ENCODE measurements around the gene JAKMIP2.
"Not testable (repeated sequence)": the region's sequence is repeated elsewhere in the genome, so short reads cannot be mapped to it uniquely, and the experiment has no call there.

The JAKMIP2 gene

DNA sequence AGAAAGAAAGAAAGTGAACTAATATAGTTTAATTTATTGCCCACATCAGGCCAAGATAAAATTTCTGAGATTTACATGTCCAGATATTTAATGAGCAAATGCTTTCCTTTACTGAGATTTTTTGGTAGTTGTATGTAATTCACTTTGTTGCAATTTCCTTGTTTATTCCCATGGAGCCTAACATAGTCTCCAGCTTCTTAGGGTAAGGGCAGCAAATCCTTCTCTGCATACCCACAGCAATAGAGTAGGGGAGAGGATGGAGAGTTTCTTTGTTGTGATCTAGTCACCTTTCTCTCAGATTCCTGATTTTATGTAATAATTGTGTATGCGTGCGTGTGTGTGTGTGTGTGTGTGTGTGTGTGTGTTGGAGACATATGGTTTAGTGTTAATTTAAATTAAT lies 221.1 kb downstream of the JAKMIP2 start:
- DNase-seq (ENCODE audit: low read depth in 4 of 4, low spot score in 1 of 4) = no peak

DNA sequence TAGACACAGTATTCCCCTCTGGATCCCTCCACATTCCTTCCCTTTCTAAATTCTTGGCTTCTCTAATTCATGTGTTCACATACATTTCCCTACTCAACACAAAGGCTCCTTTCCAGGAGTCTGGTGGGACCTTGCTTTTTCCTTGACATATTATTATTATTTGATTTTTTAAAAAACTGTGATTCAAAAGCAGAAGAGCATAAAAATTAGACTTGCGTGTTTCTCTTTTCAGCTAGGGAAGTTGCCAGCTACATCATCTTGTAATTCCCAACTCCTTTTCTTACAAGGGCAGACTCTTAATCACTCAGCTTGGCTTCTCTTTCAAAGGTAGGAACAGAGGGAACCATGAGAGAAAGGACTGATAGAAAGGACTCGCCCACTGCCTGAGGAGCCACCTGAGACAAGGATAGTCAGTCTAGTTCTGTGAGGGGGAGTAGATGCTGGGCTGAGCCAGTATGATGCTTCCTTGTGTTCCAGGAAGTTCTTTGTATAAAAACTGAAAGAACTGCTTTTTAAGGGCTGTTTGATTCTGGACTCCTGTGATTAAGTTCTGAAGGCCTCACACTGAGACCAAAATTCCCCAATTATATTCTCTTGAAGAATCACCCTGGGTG lies 221.7 kb downstream of the JAKMIP2 start:
- DNase-seq (ENCODE audit: low read depth in 4 of 4, low spot score in 1 of 4) = no peak

DNA sequence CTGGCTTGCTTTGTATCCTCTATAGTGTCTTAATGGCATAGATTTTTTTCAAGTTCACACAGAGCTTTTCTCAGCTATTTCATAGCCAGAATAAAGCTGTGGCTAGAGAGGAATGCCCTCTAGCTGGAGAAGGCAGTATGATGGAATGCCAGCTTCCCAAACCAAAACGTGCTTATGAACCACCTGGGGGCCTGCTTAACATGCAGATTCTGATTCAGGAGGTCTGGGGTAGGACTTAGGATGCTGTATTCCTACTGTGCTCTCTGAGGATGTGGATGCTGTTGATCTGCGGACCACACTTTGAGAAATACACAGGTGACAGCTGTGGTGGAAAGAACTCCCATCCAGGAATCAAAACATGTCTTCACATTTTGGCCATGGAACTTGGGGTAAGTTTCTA lies 222.8 kb downstream of the JAKMIP2 start:
- no peak for DNase-seq (ENCODE audit: low read depth in 4 of 4, low spot score in 1 of 4)

DNA sequence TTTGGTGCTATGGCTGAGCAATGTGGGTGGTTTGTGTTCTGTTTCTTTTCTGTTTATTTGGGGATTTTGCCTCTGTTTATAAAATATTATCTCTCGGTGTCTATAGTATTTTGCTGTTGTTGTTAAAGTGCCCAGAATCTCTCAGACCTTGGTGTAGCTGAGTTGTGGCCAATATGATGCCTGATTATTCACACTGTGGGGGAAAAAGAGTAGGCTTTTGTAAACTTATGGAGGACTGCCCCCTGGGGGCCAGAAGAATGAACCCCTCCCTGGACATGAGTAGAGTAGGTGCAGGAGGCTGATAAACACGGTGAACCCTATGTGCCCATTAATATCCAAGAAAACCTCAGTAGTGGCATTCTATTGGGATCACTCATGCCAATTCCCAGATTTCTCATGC lies 223.7 kb downstream of the JAKMIP2 start:
- DNase-seq (ENCODE audit: low read depth in 4 of 4, low spot score in 1 of 4) = no peak

DNA sequence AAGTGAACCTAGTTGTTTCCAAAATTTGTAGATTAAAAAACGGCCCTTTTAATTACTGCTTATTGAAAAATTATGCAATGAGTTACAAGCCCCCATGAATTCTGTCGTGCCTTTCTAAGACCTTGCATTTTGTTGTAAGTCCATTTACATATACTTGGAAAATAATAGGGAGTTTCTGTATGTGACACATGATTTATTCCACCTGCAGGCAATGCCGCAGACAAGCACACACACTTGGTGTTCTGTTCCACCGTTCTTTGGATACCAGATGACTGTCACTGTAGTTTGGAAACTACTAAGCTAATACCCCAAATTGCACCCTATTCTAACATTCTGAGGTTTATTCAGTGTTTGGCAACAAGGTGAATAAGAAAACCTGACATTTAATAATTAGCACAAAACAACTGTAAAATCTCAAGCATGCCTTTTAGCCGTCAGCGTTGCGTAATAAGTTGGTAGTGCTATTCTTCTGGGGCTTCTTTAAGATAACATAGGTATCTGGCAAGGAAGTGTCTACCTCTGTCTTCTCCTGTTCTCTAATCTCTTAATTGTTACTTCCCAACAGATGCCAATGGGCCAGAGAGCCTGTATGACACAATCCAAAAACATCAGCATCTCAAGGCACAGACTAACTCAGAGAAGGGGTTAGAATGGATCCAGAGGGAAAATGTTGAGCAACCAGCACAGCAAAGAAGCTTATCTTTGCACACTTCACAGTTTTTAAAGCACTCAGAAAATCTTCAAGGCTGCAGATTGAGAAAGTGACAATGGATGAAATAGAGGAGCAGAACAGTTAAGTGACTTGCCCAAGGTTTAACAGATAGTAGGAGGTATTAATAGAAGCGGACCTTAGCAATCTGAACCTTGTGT lies 224.4 kb downstream of the JAKMIP2 start:
- DNase-seq (ENCODE audit: low read depth in 4 of 4, low spot score in 1 of 4) = no peak

DNA sequence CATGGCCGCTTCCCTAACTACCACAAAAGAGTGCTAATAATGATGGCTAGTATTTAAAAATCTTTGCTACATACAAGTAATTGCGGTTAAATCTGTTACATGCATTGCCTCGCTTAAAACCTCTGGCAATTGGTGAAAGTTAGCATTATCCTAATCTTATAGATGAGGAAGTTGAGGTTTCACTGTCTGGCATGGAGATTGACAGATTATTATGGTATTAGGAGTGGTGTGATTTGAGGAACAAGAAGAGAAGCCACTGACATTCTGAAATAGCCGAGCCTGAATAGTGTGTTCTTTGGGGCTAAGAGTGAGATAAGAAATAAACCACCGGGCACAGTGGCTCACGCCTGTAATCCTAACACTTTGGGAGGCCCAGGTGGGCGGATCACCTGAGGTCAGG lies 227.4 kb downstream of the JAKMIP2 start:
- no peak for DNase-seq (ENCODE audit: low read depth in 4 of 4, low spot score in 1 of 4)

DNA sequence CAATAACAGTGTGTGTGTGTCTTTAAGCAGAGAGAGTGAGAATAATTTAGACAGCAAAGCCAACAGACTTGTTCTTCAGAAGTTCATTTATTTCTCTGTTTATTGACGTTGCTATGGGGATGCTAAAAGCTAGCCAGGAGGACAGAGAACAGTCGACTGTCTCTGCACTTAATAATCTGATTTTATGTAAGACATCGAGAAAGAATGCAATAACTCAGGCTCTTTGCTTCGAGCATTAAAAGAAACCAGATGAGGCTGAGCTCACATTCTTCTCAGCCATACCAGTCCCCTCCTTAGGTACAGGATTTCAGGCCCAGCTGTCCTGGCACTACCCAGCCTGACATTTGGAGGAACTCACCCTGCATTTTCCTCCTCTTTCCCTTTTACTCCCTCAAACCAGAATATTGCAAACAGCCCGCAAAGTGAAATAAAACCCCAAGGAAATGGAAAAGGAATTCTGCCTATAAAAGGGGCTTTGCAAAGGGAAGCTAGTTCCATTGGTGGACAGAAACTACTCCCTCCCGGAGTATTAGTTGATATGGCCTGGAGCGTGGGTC lies 228.2 kb downstream of the JAKMIP2 start:
- DNase-seq (ENCODE audit: low read depth in 4 of 4, low spot score in 1 of 4) = no peak

DNA sequence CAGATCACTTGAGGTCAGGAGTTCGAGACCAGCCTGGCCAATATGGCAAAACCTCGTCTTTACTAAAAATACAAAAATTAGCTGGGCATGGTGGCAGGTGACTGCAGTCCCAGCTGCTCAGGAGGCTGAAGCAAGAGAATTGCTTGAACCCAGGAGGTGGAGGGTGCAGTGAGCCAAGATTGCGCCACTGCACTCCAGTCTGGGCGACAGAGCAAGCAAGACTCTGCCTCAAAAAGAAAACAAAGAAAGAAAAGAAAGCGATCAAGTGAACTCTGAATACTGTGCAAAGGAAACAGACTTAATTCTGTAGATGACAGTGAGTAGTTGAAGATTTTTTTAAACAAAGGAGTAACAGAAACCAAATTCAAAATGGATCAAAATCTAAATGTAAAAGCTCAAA lies 228.7 kb downstream of the JAKMIP2 start:
- DNase-seq (ENCODE audit: low read depth in 4 of 4, low spot score in 1 of 4) = not testable (repeated sequence)

DNA sequence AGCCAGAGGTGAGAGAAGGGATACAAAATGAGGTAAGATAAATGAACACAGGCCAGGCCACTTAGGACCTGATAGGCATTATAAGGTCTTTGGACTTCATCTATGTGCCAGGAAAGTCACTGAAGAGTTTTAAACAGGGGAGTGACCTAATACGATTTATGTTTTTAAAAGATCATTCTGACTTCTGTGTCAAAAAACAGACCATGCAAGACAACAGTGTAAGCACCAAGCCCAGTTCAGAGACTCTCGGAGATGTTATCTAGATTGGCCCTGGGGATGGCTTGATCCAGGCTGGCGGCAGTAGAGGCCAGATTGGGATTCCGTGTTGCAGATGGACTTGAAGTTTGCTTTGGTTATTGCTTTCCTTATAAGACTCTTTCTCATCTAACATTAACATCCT lies 229.6 kb downstream of the JAKMIP2 start:
- no peak for DNase-seq (ENCODE audit: low read depth in 4 of 4, low spot score in 1 of 4)

DNA sequence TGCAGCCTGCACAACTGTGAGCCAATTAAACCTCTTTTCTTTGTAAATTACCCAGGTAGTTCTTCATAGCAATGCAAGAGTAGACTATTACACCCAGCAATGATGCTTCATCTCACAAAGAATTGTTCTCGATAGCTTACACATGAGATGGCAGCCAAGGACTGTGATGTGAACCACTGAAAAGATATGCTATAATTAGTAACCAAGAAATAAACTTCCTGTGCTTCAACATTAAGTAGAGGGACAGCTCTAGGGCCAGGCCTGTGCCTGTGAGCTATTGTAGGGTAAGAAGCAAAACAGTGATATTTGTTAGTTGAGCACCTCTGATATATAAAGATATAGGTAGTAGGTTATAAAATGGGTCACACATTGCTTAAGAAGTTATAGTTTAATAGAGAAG lies 230.9 kb downstream of the JAKMIP2 start:
- no peak for DNase-seq (ENCODE audit: low read depth in 4 of 4, low spot score in 1 of 4)

DNA sequence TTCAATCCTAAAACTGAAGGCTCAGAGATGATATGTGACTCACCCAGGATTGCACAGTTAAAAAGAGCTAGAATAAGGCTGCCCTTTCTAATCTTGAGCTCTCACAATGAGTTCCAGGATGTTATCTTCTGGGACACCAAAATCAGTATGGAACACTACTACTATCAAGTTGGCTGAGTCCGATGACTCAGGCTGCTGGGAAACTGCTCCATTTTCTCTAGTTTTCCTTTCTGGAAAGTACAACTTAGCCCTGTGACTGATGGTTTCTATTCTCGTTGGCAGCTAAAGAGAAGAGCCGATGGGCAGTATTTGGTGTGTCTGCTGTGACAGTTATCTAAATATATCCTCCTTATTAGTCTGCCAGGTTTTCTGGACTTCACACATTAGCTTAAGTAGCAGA lies 234.8 kb downstream of the JAKMIP2 start:
- DNase-seq (ENCODE audit: low read depth in 4 of 4, low spot score in 1 of 4) = no peak

DNA sequence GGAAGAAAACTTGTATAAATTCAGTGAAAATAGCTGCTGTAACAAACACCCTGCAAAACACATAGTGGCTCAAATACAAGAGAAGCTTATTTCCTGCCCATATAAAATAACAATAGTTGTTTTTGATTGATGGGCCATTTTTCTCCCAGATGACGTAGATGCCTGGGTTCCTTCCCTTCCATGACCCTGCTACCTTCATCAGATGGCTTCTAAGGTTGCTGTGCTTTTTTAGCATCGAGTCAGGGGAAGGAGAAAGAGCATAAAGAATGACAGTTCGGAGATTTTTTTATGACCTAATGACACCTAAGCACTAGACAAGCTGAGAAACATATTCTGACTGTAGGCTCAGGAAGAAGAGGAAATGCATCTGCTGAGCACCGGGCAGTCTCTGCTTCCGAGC lies 238.0 kb downstream of the JAKMIP2 start:
- DNase-seq (ENCODE audit: low read depth in 4 of 4, low spot score in 1 of 4) = no peak

DNA sequence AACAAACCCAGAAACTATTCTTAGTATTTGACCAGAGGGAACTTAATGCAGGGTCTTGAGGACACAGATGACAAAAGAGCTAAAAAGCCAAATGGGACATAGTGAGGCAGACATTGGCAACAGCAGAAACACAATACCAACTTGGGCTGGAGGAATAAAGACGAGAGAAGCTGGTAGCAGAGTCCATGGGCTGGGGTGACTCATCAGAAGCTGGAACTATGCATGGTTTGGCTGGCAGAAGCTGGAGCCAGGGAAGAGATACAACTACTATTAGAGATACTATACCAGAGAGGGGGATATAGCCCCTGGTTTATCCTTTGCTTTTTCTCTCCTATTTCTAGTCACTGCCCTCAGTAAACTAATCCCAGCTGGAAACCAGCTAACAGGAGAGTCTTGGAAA lies 243.5 kb downstream of the JAKMIP2 start:
- DNase-seq (ENCODE audit: low read depth in 4 of 4, low spot score in 1 of 4) = no peak

DNA sequence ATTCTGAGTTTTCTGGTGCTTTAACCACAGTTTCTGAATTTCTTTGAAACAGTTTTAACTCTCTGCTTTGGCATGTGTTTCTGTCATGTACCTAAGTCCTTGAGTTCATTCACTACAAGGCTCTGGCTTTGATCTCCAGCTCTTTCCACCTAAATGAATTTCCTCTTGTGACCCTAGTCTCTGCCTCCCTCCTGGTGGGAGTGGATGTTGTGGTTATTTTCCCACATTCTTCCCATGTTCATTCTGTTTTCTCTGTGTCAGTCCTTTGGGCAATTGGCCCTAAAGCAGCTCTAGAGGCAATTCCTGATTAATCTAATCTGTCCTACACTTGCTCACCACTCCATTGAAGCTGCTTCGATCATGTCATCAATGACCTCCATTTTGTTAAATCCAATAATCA lies 244.3 kb downstream of the JAKMIP2 start:
- no peak for DNase-seq (ENCODE audit: low read depth in 4 of 4, low spot score in 1 of 4)
